ENCODE results near the gene IL36RN.

DNA sequence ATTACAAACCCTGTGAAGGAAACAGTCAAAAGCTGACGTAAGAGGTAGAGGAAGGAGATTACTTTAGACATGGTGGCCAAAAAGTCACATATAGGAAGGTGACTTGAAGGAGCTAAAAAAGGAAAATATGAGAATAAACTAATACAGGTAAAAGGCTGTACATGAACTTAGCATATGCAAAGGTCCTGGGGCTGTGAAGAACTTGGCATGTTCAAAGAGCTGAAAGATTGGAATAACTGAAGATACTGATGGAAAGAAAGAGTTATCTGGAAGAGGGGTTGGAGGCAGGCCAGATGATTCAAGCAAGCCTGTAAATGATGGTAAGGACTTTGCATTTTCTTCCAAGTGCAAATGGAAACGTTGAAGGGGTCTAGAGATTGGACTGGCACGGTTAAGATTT is 40.5 kb upstream of the IL36RN start:
- TF ChIP-seq, protein P1, sequence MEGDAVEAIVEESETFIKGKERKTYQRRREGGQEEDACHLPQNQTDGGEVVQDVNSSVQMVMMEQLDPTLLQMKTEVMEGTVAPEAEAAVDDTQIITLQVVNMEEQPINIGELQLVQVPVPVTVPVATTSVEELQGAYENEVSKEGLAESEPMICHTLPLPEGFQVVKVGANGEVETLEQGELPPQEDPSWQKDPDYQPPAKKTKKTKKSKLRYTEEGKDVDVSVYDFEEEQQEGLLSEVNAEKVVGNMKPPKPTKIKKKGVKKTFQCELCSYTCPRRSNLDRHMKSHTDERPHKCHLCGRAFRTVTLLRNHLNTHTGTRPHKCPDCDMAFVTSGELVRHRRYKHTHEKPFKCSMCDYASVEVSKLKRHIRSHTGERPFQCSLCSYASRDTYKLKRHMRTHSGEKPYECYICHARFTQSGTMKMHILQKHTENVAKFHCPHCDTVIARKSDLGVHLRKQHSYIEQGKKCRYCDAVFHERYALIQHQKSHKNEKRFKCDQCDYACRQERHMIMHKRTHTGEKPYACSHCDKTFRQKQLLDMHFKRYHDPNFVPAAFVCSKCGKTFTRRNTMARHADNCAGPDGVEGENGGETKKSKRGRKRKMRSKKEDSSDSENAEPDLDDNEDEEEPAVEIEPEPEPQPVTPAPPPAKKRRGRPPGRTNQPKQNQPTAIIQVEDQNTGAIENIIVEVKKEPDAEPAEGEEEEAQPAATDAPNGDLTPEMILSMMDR (IDR thresholded peaks at IDR 0.05; ENCODE audit: low read depth, low read length, missing input control), result no peak
- TF ChIP-seq SP1 (IDR thresholded peaks at IDR 0.05), result no peak
- TF ChIP-seq, protein P2, sequence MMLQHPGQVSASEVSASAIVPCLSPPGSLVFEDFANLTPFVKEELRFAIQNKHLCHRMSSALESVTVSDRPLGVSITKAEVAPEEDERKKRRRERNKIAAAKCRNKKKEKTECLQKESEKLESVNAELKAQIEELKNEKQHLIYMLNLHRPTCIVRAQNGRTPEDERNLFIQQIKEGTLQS (IDR thresholded peaks at IDR 0.05), result no peak
- TF ChIP-seq, protein P3, sequence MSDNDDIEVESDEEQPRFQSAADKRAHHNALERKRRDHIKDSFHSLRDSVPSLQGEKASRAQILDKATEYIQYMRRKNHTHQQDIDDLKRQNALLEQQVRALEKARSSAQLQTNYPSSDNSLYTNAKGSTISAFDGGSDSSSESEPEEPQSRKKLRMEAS (IDR thresholded peaks at IDR 0.05), result no peak

Measured in liver (tissue), 3 donors.